DOHH2 (cell line): ENCODE results near the gene SH3PXD2A.

Experiments used
- CTCF ChIP-seq: fragments of 200-600 bp; sonication (generic); IDR thresholded peaks from one replicate; pipeline ENCODE4 v1.5.1; 2014; ENCODE audit warnings: antibody characterized with exemption, mild to moderate bottlenecking, low read depth, low read length; ENCODE audit not compliant: poor library complexity, severe bottlenecking
- EZH2phosphoT487 ChIP-seq: fragments of 200-600 bp; sonication (generic); IDR thresholded peaks from 2 replicates; pipeline ENCODE4 v1.6.1; 2017; ENCODE audit warnings: borderline replicate concordance, mild to moderate bottlenecking, antibody characterized with exemption, low read length, moderate library complexity, mixed read lengths

- no peak for TF ChIP-seq CTCF
- TF ChIP-seq EZH2phosphoT487 = no peak
These were observed 56.9 kb downstream of the SH3PXD2A start for GRCh38 chr10:103798511-103798910.
